GM19043 (cell line): ENCODE results near the gene PELI2.
A peak's percentile ranks its signal among the peaks of the same experiment; 100 is the strongest.

Experiments used
- ATAC-seq: cut with Tn5 transposase; IDR thresholded peaks from one replicate; pipeline ENCODE4 v1.9.1; 2021; ENCODE audit warnings: low read depth; ENCODE audit not compliant: unreplicated experiment

Gene PELI2

GRCh38 chr14:56333359-56334292 is 215.4 kb downstream of the PELI2 start:
- no peak for ATAC-seq

DNA sequence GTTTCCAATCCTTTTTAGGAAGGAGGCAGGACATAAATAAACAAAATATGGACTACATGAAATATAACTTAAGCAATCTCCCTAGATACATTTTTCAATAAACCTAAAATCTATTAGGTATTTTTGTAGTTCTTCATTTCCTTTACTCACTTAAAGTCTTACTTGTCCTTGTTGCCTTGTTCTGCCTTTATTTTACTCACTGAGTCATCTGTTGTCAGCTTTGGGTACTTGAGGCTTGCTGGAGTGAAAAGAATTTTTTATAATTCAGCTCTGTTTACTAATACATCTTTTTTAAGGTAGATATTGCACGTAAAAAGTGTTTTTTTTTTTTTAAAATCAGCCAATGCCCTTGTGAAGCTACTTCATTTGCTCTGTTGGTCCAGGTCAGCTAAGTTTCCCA is 216.2 kb downstream of the PELI2 start:
- ATAC-seq: no peak

GRCh38 chr14:56338674-56339073 is 220.5 kb downstream of the PELI2 start:
- ATAC-seq: no peak

GRCh38 chr14:56339855-56340701 is 221.9 kb downstream of the PELI2 start:
- peak; percentile 60 for ATAC-seq

GRCh38 chr14:56340932-56341331 is 222.7 kb downstream of the PELI2 start:
- ATAC-seq: no peak

DNA sequence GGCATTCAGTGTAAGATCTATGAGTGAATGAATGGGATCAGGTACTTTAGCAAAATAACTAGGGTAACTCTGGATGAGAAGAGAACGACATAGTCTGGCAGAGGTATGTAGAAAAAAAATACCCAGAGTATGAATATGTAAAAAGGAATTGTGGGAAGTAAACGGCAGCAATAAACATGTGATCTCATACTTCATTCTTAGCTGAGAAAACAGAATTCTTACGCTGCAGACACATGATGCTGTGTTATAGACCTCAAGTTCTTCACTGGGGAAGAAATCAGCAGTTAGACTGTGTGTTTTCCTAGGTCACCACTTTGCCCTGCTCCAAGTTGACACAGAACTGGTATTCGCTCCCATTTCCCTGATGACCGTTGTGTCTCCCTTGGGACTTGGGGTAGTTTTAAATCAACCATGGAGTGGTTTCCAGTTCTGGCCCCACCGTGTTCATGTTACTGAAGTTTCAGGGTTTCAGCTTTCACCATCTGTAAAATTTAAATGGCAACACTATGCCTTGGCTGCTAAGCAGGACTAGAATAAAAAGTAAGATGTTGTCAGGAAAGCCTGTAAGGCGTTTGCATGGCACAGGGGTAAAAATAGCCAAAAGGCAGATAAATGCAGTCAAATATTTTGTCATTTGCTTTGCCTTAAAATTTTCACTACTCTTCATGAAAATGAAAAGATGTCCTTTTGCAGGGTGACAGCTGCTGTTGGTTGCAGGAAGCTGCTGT is 223.7 kb downstream of the PELI2 start:
- ATAC-seq: peak; percentile 31

GRCh38 chr14:56342494-56342942 is 224.3 kb downstream of the PELI2 start:
- ATAC-seq: peak; percentile 62

DNA sequence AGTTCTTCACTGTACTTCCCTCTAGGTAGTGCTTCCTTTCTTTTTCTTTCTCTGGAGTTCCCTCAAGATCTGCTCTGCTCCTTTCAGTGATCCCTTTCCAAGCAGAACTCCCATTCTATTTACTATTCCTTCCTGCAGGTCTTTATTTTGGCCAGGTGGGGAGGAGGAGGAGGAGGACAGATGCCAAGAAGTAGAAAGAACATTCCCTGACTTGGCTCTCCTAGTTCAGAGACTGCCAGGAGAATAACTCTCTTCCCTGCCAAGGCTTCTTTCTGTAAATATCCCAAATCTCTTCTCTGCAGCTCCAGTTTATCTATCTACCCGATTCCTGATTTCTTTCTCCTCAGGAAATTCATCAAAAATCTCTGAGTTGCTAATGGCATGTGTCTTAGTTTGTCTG is 231.7 kb downstream of the PELI2 start:
- ATAC-seq: no peak
